HG03457 (cell line): ENCODE data around the gene HRH1.
"Not testable (repeated sequence)": the region's sequence is repeated elsewhere in the genome, so short reads cannot be mapped to it uniquely, and the experiment has no call there.

Experiments used
- ATAC-seq: cut with Tn5 transposase; IDR thresholded peaks from one replicate; pipeline ENCODE4 v1.9.1; 2021; ENCODE audit warnings: moderate number of reproducible peaks; ENCODE audit not compliant: unreplicated experiment

HRH1 gene

GRCh38 chr3:11154036-11154952 lies at the start of gene HRH1:
Gene HRH1, plus strand, starts transcription at chr3:11154493. Its CDS starts 104,545 bp downstream, at chr3:11259038.
- no peak for ATAC-seq

- not testable (repeated sequence) for ATAC-seq
Measured at GRCh38 chr3:11113316-11113715, 41.0 kb upstream of the HRH1 start.

- ATAC-seq, result no peak
Measured at GRCh38 chr3:11115548-11115947, 38.7 kb upstream of the HRH1 start.

- no peak for ATAC-seq
Measured at GRCh38 chr3:11116336-11117059, 37.8 kb upstream of the HRH1 start.

GRCh38 chr3:11117591-11117990 lies 36.7 kb upstream of the HRH1 start:
- ATAC-seq, result no peak

- no peak for ATAC-seq
Measured at GRCh38 chr3:11118181-11118682, 36.1 kb upstream of the HRH1 start.

GRCh38 chr3:11120091-11120805 lies 34.0 kb upstream of the HRH1 start:
- no peak for ATAC-seq

GRCh38 chr3:11126653-11127052 lies 27.6 kb upstream of the HRH1 start:
- no peak for ATAC-seq

GRCh38 chr3:11128682-11129632 lies 25.3 kb upstream of the HRH1 start:
- ATAC-seq, result no peak

- no peak for ATAC-seq
Measured at GRCh38 chr3:11130385-11130784, 23.9 kb upstream of the HRH1 start.

GRCh38 chr3:11131371-11131770 lies 22.9 kb upstream of the HRH1 start:
- ATAC-seq, result no peak

- not testable (repeated sequence) for ATAC-seq
Measured at GRCh38 chr3:11131886-11132285, 22.4 kb upstream of the HRH1 start.

- no peak for ATAC-seq
Measured at GRCh38 chr3:11132861-11133260, 21.4 kb upstream of the HRH1 start.

- no peak for ATAC-seq
Measured at GRCh38 chr3:11134794-11135193, 19.5 kb upstream of the HRH1 start.

- no peak for ATAC-seq
Measured at GRCh38 chr3:11136116-11136515, 18.2 kb upstream of the HRH1 start.

- no peak for ATAC-seq
Measured at GRCh38 chr3:11136830-11137626, 17.3 kb upstream of the HRH1 start.

GRCh38 chr3:11137627-11137959 lies 16.7 kb upstream of the HRH1 start:
- ATAC-seq, result no peak

GRCh38 chr3:11138371-11138770 lies 15.9 kb upstream of the HRH1 start:
- ATAC-seq, result no peak

- peak; percentile 96 for ATAC-seq
Measured at GRCh38 chr3:11140030-11140712, 14.1 kb upstream of the HRH1 start.
